BJ (cell line): ENCODE measurements around the gene RALGAPA1. TPM values are rescaled to one million over a fixed set of nuclear protein-coding genes. Genes with fewer than 3 reads are reported as not detected.

Experiments
- CTCF ChIA-PET: fragments of 350-600 bp; formaldehyde crosslinking; extraction: SDS; loops from one replicate; lab custom pipeline; 2021; ENCODE audit warnings: antibody characterized with exemption, inconsistent platforms; lab: Yijun Ruan, JAX
- POLR2A ChIA-PET: fragments of 300-600 bp; sonication (Branson Sonifier 250); formaldehyde crosslinking; extraction: SDS; loops from one replicate; lab custom pipeline; 2021; ENCODE audit warnings: antibody characterized with exemption; lab: Charles Lee
- DNase-seq: peaks from one replicate; pipeline ENCODE4 v3.0.0-alpha.2; 2011; ENCODE audit warnings: low read depth
- H3K27me3 ChIP-seq: 2 replicates; pipeline ENCODE4 v1.6.0; 2011; ENCODE audit warnings: low read length; ENCODE audit not compliant: control insufficient read depth, insufficient read depth
- H3K36me3 ChIP-seq: 2 replicates; pipeline ENCODE4 v1.5.1; 2011; ENCODE audit warnings: low read length; ENCODE audit not compliant: control insufficient read depth, insufficient read depth
- H3K4me3 ChIP-seq: 2 replicates; pipeline ENCODE4 v1.5.1; 2011; ENCODE audit warnings: low read depth, mild to moderate bottlenecking, control low read depth, low read length
- polyA plus RNA-seq: library from polyadenylated mRNA; depleted of rRNA; stranded (reverse); fragments of >200 nt; gene quantifications from 2 replicates; pipeline ENCODE4 v1.2.3, GENCODE V29; 2011
- TF ChIP-seq, protein P1 (sequence below): IDR thresholded peaks from 2 replicates; pipeline ENCODE4 v1.5.1; 2011; ENCODE audit warnings: low read depth, mild to moderate bottlenecking, control low read depth, inconsistent platforms, low read length, moderate library complexity; ENCODE audit not compliant: insufficient read depth

RALGAPA1 gene
- polyA plus RNA-seq, 1 experiment, result 4.7 TPM

DNA sequence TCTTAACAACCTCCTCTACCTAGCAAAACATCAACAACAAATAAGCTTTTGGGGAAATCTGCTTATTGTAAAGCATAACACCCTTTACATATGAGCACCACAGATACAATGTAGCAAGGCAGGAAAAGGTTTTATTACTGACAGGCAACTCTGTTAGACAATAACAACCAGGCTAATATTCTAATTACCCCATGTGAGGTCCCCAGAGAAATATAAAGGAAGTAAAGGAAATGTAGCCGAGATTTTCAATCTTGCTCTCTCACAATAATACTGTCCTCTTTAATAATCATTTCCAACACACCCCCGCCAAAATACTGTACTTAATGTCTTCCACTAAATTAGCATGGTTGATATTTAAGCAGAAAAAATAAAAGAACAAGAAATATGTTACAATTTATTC is 289.1 kb downstream of the RALGAPA1 start:
- ChIA-PET POLR2A (no interaction called here), CTCF (no interaction called here)
- no peak for DNase-seq

DNA sequence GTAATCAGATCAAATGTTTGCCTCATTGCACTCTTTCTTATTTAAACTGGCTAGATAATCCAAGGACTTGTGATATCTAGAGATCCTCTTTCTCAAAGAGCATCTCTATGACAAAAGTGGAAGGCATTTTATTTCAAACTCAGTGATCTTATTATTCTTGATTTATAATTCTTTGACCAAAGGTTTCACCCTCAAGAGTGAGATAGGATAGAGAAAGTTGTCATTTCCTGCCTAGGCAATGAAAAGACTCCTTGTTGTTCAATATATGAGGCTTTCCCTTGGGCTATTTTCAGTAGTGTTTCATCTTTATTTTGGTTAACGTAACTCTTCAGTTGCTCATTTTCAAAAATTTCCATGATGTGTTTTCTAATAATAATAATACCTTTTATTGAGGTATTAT is 293.2 kb downstream of the RALGAPA1 start:
- H3K27me3 ChIP-seq, result no peaks in the 10 kb centered on the region
- no peak overlapping the region for H3K4me3 ChIP-seq
- CTCF ChIA-PET, result no interaction called here
- TF ChIP-seq, protein P1, sequence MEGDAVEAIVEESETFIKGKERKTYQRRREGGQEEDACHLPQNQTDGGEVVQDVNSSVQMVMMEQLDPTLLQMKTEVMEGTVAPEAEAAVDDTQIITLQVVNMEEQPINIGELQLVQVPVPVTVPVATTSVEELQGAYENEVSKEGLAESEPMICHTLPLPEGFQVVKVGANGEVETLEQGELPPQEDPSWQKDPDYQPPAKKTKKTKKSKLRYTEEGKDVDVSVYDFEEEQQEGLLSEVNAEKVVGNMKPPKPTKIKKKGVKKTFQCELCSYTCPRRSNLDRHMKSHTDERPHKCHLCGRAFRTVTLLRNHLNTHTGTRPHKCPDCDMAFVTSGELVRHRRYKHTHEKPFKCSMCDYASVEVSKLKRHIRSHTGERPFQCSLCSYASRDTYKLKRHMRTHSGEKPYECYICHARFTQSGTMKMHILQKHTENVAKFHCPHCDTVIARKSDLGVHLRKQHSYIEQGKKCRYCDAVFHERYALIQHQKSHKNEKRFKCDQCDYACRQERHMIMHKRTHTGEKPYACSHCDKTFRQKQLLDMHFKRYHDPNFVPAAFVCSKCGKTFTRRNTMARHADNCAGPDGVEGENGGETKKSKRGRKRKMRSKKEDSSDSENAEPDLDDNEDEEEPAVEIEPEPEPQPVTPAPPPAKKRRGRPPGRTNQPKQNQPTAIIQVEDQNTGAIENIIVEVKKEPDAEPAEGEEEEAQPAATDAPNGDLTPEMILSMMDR, result no peak
- no peaks in the 10 kb centered on the region for H3K36me3 ChIP-seq
- no peak for DNase-seq
- POLR2A ChIA-PET, result no interaction called here

More for the DNA sequence above, 289.1 kb downstream of the RALGAPA1 start:
- no peaks in the 10 kb centered on the region for H3K27me3 ChIP-seq
- H3K36me3 ChIP-seq, result no peaks in the 10 kb centered on the region
- no peak overlapping the region for H3K4me3 ChIP-seq
- TF ChIP-seq, protein P1, result no peak

DNA sequence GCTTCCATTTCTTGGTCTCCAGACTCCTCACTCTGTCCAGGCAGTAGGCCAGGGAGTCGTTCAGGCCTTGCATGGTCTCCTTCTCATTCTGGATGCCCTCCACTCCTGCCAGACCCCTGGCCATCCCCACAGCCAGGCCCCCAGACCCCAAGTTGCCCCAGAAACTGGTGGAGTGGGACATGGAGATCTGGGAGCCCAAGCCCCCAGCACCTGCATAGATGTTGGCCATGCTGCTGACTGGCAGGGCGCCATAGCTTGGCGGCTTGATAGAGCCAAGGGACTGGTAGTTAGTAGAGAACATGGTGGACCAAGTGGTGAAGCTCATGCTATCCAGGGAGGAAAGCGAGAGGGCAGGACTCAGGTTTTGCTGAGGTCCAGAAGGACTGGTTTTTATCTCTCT is 296.3 kb downstream of the RALGAPA1 start:
- POLR2A ChIA-PET, result no interaction called here
- H3K27me3 ChIP-seq, result no peaks in the 10 kb centered on the region
- CTCF ChIA-PET, result no interaction called here
- no peak for DNase-seq
- no peak overlapping the region for H3K4me3 ChIP-seq
- no peaks in the 10 kb centered on the region for H3K36me3 ChIP-seq
- TF ChIP-seq, protein P1, result no peak

DNA sequence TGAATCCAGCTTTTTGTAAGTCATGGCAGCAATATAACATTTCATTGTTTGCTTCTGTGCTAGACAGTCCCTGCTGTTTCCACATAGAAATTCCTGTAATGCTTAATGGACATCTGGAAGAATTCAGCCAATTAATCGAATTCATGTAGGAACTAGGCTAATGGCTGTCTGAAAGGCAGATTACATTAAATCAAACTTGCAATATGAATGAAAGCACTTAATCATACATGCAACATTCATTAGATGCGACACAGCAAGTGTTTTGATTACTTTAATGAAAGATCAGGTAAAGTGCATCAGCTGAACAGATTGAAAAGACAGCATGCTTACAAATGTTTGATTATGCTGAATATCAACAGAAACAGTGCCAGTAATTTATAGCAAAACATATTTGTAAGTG is 299.2 kb downstream of the RALGAPA1 start:
- ChIA-PET CTCF (no interaction called here), POLR2A (no interaction called here)
- no peaks in the 10 kb centered on the region for H3K36me3 ChIP-seq
- no peak for DNase-seq
- TF ChIP-seq, protein P1, result no peak
- H3K27me3 ChIP-seq, result no peaks in the 10 kb centered on the region
- no peak overlapping the region for H3K4me3 ChIP-seq

DNA sequence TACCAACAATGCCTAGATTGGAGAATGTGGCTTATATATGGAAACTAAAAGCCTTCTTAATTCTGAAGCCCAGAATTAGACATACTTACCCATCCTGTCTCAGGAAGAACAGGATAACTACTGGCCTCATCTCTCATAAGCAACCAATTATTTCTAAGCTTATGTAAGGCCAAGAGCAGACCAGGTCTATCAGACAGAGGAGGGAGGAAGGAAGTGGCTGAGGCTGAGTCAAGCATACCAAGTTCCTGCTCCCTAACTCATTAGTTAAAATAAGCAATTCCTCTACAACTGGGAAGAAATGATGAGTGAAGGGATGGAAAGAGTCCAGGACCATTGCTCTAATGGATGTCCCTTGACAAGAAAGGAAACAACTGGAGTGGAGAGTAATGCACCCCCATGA is 302.2 kb downstream of the RALGAPA1 start:
- H3K27me3 ChIP-seq, result no peaks in the 10 kb centered on the region

More for the DNA sequence above, 302.2 kb downstream of the RALGAPA1 start:
- peak; percentile 9 for DNase-seq
- CTCF ChIA-PET, result no interaction called here
- Histone ChIP-seq H3K4me3 (no peak overlapping the region), H3K36me3 (no peaks in the 10 kb centered on the region)
- POLR2A ChIA-PET, result no interaction called here
- TF ChIP-seq, protein P1, result no peak
